HG03175 (cell line): ENCODE measurements around the gene ACRV1.
"Not testable (repeated sequence)": the region's sequence is repeated elsewhere in the genome, so short reads cannot be mapped to it uniquely, and the experiment has no call there.

Source experiments
- ATAC-seq: cut with Tn5 transposase; IDR thresholded peaks from one replicate; pipeline ENCODE4 v1.9.1; 2021; ENCODE audit warnings: mild to moderate bottlenecking, moderate library complexity; ENCODE audit not compliant: unreplicated experiment

ACRV1 gene, protein sequence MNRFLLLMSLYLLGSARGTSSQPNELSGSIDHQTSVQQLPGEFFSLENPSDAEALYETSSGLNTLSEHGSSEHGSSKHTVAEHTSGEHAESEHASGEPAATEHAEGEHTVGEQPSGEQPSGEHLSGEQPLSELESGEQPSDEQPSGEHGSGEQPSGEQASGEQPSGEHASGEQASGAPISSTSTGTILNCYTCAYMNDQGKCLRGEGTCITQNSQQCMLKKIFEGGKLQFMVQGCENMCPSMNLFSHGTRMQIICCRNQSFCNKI

DNA sequence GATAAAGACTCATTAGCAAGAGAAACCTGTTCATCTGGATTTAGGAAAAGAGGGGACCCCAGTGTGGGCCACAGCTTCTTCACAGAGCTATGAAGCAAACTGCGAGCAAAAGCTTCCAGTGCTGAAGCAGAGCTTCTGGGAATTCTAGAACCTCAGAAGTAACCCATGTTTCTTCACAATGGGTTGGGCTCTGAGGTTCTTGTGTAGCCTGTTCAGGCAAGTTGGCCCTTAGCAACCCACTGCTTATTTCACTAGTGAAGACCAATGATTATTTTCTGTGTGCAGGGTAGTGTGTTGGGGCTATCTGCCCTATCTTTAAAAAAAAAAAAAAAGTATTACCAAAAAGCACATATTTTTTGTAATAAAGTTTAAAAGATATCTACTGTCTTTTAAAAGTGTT, at the start of gene ACRV1:
TSS of gene ACRV1 (minus strand) at position 101 of the 400 bp plus-strand sequence. CDS start at position 34, 67 bp downstream.
- no peak for ATAC-seq

DNA sequence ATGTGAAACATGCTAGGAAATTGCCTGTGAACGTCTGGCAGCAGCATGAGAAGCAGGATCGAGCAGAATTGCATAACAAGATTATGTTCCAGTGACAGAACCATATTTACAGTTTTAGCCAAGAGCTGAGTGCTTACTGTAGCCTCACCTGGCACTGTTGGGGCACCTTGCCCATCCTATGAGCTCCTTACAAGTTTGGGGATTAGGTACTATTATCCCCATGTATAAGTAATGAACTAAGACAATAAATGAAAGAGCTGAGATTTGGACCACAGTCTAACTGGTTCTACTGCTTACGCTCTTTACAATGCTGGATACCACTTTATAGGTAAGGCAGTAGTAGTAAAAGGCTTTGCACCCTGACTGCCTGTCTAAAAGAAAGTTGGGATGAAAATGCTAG, 48.3 kb upstream of the ACRV1 start:
- no peak for ATAC-seq

DNA sequence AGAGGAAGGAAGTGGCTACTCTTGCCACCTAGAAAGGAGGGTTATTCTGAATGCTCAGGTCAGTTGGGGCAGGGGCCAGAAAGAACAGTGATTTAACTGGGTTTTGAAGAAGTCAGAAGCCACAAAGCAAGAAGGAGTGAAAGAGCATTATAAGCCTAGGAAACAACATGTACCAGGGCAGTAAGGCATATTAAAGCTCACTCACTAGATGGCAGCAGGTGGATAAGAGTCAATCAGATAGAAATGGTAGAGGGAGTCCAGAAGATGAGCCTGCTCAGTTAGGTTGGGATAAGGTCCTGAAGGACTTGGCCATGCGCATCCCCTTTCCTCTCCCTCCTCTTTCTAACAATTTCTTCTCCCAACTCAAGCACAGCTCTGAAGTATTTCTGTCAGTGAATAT, 43.5 kb upstream of the ACRV1 start:
- no peak for ATAC-seq

DNA sequence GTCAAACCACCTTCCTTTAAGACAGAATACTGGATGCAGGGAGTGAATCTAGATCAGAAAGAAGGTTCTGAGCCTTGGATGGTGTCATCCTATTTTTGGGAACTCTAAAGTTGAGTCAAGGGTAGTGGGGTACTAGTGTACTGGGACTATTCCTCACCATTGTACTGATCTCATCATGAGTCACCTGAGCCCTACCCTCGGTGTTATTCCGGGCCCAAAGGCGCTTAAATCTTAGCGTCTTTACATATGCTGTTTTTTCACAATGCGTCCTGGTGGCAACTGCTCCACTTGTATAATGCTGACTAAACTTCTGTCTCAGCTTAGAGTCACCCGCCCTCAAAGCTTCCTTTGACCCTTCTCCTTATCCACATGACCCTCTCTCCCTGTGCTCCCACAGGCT, 40.1 kb upstream of the ACRV1 start:
- no peak for ATAC-seq

DNA sequence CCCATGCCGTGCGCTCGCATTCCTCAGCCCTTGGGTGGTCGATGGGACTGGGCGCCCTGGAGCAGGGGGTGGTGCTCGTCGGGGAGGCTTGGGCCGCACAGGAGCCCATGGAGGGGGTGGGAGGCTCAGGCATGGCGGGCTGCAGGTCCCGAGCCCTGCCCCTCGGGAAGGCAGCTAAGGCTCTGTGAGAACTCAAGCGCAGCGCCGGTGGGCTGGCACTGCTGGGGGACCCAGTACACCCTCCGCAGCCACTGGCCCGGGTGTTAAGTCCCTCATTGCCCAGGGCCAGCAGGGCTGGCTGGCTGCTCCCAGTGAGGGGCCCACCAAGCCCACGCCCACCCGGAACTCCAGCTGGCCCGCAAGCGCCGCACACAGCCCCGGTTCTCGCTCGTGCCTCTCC, 24.0 kb upstream of the ACRV1 start:
- ATAC-seq: not testable (repeated sequence)

DNA sequence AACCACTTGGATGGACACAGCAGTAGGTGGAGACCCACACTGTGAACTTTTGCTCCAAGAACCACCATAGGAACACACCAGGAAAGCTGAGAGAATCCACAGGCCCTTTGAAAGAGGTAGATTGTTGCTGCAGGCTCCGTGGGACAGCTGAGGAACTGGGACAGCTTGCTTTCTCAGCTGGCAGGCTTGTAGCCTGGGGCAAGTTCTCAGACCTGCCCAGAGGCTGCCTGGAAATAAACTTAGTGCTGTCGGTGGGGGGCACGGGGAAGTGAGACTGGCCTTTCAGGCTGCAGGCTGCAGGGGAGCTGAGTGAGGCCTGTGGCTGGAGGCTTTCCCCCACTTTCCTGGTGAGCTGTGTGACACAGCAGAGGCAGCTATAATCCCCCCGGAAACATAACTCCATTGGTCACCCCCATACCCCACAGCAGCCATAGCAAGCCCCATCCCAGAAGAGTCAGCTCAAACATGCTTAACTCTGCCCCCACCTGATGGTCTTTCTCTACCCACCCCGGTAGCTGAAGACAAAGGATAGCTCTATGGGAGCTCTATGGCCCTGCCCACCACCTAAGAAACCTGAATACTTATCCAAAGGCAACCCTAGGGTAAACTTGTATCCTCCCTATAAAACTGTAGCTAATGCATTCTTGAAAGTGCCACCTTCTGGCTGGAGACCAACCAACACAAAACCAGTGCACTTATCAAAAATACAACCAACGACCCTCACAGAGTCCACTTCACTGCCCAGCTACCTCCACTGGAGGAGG, 21.4 kb upstream of the ACRV1 start:
- no peak for ATAC-seq

DNA sequence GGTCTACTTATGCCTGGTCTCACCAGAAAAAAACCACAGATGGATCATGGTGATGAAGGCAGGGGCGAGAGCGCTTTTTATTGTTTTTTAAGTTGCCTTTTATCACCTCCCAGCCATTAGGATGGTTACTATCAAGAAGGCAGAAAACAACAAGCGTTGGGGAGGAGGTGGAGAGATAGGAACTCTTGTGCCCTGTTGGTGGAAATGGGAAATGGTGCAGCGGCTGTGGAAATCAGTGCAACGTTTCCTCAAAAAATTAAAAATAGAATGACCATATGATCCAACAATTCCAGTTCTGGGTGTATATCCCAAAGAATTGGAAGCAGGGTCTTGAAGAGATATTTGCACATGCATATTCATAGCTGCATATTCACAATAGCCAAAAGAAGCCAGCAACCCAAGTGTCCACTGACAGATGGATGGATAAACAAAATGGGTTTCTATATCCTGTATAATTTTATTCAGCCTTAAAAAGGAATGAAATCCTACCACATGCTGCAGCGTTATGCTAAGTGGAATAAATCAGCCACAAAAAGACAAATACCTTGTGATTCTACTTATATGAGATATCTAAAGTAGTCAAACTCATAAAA, 20.5 kb upstream of the ACRV1 start:
- ATAC-seq: no peak

DNA sequence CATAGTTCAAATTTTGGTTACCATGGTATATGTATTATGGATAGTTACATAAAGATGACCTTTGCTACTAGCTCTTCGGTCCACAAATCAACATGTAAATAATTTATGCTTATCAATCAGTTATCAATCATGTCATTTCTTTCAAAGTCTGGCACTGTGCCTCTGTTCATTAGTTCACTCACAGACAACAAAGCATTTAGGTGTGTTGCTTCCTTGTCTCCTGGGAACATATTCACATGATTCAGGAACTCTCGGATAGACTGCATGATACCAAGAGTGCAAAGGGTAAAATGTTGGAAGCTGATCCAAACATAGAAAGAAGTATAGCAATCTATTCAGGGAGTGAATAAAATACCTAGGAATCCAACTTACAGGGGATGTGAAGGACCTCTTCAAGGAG, 14.3 kb upstream of the ACRV1 start:
- no peak for ATAC-seq

DNA sequence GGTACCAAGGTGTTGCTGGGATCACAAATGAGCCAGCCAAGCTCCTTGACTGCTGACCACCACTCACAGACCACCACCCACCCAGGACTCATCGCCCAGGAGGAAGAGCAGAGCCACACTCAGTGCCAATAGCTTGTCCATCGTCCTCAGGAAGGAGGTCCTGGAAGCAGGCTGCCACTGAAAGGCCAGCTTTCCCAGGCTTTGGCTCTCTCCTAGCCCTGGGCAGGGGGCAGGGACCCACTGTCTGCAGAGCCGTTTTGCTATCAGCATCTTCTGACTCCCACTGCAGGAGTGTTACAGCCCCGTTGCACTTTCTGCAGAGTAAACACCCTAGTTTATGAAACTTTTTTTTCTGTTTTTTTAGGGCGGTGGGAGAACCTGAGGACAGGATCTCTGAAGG, 12.2 kb upstream of the ACRV1 start:
- ATAC-seq: no peak

DNA sequence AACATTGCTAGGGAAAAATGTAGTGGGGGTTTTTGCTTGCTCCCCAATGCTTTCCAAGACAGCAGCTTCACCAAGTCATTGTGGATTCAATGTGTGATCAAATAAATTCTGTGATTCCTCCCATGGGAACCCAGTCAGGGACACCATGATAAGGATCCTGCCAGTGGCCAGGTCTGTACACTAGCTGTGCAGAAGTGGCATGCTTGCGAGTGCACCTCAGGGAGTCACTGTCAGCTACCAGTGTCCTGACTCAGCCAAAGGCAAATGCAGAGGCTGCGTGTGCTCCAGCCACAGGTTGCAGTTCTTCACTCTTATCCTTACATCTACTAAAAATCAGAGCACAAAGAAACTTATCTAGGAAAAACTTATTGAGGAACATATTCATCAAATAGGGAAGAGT, 9.4 kb upstream of the ACRV1 start:
- no peak for ATAC-seq

DNA sequence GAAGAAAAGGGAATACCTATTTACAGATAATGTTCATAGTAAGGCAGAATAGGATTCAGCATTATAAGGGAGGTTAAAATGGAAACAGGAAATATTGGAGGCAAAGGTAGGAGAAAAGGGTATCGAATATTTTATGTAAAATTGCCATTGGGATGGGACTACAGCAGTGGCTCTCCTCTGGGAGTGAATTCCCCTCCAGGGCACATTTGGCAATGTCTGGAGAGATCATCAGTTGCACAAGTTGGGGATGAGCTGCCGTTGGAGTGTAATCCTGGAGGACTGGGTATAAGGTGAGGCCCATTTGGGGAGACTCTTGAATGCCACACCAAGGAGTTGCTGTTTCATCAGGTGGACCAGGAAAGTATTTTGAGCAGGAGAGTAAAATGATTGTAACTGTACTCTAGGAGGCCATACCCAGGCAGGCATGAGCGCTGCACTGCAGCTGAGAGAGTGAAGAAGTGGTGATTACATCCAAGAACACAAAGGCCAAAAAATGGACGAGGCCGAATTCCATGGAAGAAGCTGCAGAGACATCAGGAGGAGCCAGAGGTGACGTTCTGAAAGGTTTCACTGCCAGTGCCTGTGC, 8.7 kb upstream of the ACRV1 start:
- no peak for ATAC-seq

DNA sequence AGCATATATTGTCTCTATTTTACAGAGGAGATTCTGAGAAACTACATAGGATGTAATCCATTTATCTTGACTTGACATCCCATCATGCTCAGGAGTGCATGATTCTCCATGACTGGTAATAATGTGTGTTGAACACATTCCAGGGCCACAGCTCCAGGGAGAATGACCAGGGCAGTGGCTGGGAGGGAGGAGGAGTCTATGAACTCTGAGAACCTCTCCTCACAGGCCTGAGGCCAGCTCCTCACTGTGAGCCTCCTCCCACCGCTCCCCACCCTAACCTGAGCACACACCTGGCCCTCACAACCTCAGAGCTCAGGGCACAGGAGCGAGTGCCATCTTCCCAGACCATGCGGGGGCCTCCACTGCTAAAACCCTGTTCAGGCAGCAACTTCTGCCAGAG, 8.0 kb upstream of the ACRV1 start:
- ATAC-seq: no peak

DNA sequence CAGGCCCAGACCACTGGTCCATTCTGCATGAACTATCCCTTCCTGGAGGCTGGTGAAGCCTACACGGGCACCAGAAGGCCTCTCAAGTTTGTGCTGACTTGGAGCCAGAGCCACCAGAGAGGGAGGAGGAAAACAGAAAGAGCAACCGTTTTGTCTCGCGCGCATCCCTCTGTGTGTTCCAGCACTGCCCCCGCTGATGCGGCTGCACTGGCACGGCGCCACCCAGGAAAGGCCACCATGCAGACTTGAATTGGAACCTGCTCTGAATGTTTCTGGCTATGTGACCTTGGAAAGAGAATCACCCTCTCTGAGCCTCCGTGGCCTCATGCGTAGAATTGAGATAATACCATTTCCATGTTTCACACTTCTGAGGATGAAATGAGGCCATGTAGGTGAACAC, 7.4 kb upstream of the ACRV1 start:
- no peak for ATAC-seq

DNA sequence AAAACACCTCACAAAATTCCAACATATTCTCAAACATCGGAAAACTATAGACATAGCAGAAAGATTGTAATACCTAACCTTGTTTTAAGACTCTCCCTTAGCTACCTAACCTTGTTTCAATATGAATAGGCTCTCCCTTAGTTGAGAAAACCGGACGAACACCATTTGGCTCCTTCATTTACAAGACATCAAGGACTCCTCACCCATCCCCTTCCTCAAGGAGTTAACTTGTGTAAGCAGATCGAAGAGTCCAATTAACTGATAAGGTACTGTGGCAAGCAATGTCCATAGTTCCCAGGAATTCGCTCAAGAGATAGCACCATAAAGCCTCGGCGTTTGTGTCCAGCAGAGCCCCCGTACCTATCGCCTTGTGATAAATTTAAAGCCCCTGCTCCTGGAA, 4.6 kb upstream of the ACRV1 start:
- ATAC-seq: no peak

DNA sequence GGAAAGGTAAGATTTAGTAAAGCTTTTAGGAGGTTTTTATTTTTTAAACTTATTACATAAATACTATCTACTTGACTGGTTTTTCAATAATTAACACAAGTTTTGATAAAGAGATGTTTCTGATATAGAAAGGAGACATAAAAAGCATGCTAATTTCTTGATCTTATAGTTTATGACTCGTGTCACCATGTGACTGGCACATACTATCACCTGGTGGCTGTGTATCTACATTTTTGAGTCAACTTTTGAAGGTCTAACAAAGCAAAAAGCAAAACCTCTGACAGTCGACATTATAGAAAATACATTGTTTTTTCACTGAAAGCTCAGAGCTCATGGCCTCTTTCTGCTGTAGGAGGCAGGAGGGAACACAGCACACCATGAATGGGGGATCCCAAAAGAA, 810 bp downstream of the ACRV1 start:
- no peak for ATAC-seq

DNA sequence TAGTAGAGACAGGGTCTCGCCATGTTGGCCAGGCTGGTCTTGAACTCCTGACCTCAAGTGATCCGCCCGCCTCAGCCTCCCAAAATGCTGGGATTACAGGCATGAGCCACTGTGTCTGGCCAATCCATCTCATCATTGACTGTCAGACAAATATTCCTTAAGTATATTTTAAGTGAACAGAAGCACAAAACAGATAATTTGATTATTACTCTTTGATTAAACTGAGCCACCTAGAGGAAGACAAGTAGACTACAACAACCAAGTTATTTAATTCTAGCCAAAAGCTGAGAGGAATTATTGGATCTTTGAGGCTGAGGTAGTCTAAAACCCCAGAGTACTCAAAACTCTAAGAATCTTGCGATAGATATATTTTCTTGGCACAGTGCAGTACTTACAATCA, 1.2 kb downstream of the ACRV1 start:
- ATAC-seq: no peak

DNA sequence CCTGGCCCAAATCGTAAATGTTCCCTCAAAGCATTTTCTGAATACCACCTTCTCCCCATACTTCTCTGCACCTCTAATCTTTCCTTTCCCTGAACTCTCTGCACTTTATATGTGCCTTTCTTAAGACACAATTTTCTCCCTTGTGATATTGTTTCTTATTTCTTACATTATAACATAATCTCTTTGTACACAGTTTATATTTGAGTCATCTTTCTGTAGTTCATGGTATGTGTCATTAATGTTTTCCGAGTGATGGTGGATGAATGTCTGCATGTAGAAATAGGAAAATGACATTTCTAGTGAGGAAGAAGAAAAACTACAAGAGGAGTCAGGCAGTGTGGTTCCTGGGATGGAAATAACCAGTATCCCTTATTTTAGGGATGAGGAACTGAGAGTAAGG, 5.5 kb downstream of the ACRV1 start:
- no peak for ATAC-seq

DNA sequence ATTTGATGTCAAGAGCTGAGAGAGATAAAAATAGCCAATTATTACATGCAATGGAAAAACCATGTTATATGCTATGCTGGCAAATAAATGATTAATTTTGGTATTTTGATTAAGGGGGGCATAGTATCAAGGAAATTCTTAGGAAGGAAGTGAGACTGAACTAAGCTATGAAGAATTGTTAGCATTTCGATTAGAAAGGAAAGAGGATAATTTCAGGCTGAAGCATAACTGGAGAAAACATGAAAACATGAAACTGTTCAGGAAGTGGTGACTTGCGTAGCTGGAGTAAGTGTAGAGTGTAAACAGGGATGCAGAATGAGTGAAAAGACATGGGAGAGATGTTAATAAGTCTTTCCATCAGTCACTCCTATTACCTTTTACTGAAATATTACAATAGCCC, 6.4 kb downstream of the ACRV1 start:
- no peak for ATAC-seq

DNA sequence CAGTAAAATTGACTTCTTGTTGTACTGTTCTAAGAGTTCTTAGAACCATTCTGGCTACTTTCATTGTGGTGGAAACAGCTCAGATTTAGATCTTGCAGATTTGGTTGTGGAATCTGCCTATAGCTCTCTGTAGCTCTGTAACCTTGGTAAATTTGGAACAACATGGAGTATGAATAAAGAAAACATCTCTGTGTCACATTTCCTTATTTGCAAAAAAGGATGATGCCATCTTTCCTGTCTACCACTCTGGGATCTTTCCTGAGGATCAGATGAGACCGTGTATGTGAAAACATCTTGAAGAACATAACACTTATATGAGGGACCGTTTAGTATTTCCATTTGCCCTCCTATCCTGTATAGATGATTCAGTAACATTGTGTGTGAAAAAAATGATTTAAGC, 9.1 kb downstream of the ACRV1 start:
- ATAC-seq: no peak

DNA sequence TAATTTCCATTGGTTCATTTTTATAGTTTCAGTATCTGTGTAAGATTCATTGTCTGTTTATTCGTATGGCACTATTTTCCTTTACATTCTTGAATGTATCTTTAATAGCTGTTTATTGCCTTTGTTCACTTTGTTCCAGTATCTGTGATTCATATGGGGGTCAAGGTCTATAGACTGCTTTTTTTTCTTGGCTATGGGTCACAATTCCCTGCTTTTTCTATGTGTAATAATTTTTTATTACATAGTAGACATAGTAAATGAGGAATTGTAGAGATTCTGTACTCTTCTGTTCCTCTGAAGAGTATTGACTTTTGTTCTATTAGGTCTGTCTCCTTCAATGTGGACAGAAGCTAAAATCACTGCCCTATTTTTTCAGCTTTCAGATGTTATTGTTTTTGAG, 10.5 kb downstream of the ACRV1 start:
- no peak for ATAC-seq

DNA sequence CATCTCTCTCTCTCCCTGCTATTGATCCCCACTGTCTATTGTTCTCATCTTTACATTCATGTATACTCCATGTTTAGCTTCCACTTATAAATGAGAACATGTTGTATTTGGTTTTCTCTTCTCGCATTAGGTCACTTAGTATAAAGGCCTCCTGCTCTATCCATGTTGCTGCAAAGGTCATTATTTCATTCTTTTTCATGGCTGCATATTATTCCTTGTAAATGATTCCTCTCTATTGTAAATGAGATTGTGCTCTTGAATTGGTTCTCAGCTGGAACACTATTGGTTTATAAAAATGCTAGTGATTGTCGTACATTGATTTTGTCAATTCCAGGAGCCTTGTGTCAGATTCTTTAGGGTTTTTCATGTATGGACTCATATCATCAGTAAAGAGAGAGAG, 13.5 kb downstream of the ACRV1 start:
- no peak for ATAC-seq

DNA sequence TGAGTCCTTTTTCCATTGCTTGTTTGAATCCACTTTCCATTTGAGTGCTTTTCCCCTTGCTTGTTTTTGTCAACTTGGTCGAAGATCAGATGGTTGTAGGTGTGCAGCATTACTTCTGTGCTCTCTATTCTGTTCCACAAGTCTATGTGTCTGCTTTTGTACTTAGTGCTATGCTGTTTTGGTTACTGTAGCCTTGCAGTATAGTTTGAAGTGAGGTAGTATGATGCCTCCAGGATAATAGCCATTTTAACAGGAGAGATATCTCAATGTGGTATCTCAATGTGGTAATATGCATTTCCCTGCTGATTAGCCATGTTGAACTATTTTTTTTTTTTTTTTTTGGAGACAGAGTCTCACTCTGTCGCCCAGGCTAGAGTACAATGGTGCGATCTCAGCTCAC, 16.7 kb downstream of the ACRV1 start:
- no peak for ATAC-seq
